ENCODE results near the gene MKLN1. TPM values are rescaled to one million over a fixed set of nuclear protein-coding genes. Genes with fewer than 3 reads are reported as not detected.
"Not testable (repeated sequence)": the region's sequence is repeated elsewhere in the genome, so short reads cannot be mapped to it uniquely, and the experiment has no call there.

The MKLN1 gene
- total and polyA plus RNA-seq, 4 donors, result 7.1 to 48.4 (median 25.5) TPM

DNA sequence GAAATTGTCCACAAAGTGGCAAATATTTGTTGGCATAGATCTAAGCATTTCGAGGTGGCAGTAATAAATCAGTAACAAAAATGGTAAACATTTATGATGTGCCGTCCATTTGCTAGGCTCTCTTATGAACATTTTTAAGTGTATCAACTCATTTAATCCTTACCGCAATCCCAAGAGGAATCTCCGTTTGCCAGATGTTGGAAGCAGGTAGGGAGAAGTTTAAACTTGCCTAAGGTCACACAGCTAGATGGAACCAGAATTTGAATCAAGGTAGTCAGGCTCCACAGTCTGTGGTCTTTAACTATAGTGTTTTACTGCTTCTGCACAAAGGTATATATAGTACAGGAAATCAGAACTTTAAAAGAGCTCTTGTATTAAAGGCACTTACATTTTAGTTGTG lies 2.6 kb downstream of the MKLN1 start:
- H3K9ac ChIP-seq (ENCODE audit: low read depth in 1 of 2, low read length in 2 of 2), result no peak overlapping the region
- no peaks in the 10 kb centered on the region for H3K27me3 ChIP-seq (ENCODE audit: control insufficient read depth in 4 of 4, insufficient read depth in 4 of 4, low read length in 3 of 4)
- H3K36me3 ChIP-seq (ENCODE audit: control insufficient read depth in 4 of 4, insufficient read depth in 3 of 4, low read depth in 1 of 4, low read length in 3 of 4), result no peaks in the 10 kb centered on the region
- DNase-seq (ENCODE audit: low spot score), result no peak
- peaks cover 13 to 34% (median 21%) of the 10 kb centered on the region in 4 donors for H3K4me1 ChIP-seq (ENCODE audit: control insufficient read depth in 4 of 4, insufficient read depth in 4 of 4, low read length in 3 of 4)
- H3K9me3 ChIP-seq (ENCODE audit: control insufficient read depth in 4 of 4, low read length in 3 of 4), result no peaks in the 10 kb centered on the region
- 48% methylated on average over 4 of the region's 4 CpGs for WGBS
- no peak overlapping the region for H3K27ac ChIP-seq (ENCODE audit: low read depth in 1 of 2, low read length in 2 of 2)
- H3K4me3 ChIP-seq (ENCODE audit: low read depth in 1 of 3, low read length in 3 of 3), result no peak overlapping the region
- TF ChIP-seq, protein P1, sequence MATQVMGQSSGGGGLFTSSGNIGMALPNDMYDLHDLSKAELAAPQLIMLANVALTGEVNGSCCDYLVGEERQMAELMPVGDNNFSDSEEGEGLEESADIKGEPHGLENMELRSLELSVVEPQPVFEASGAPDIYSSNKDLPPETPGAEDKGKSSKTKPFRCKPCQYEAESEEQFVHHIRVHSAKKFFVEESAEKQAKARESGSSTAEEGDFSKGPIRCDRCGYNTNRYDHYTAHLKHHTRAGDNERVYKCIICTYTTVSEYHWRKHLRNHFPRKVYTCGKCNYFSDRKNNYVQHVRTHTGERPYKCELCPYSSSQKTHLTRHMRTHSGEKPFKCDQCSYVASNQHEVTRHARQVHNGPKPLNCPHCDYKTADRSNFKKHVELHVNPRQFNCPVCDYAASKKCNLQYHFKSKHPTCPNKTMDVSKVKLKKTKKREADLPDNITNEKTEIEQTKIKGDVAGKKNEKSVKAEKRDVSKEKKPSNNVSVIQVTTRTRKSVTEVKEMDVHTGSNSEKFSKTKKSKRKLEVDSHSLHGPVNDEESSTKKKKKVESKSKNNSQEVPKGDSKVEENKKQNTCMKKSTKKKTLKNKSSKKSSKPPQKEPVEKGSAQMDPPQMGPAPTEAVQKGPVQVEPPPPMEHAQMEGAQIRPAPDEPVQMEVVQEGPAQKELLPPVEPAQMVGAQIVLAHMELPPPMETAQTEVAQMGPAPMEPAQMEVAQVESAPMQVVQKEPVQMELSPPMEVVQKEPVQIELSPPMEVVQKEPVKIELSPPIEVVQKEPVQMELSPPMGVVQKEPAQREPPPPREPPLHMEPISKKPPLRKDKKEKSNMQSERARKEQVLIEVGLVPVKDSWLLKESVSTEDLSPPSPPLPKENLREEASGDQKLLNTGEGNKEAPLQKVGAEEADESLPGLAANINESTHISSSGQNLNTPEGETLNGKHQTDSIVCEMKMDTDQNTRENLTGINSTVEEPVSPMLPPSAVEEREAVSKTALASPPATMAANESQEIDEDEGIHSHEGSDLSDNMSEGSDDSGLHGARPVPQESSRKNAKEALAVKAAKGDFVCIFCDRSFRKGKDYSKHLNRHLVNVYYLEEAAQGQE (IDR thresholded peaks at IDR 0.05), result no peak
- no peak for TF ChIP-seq HNF4G (IDR thresholded peaks at IDR 0.05)

DNA sequence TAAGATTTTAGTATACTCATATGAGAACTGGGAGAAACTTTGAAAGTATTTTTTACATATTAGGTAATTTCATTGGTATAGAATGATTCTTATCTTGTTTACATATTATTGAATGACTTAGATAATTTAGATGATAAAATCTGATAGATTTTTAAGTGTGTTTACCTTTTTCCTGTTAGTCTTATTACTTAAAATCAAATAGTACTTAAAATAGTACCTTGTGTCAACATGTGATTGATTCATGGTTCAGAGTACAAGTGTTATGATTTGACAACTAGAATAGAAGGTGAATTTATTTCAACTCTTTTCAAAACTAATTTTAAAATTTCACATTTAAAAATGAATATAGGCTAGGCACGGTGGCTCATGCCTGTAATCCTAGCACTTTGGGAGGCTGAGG lies 4.1 kb downstream of the MKLN1 start:
- no peak for DNase-seq (ENCODE audit: low spot score)
- H3K27me3 ChIP-seq (ENCODE audit: control insufficient read depth in 4 of 4, insufficient read depth in 4 of 4, low read length in 3 of 4), result no peaks in the 10 kb centered on the region
- no peaks in the 10 kb centered on the region for H3K36me3 ChIP-seq (ENCODE audit: control insufficient read depth in 4 of 4, insufficient read depth in 3 of 4, low read depth in 1 of 4, low read length in 3 of 4)
- TF ChIP-seq, protein P2, sequence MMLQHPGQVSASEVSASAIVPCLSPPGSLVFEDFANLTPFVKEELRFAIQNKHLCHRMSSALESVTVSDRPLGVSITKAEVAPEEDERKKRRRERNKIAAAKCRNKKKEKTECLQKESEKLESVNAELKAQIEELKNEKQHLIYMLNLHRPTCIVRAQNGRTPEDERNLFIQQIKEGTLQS (IDR thresholded peaks at IDR 0.05), result no peak
- no peak for TF ChIP-seq TAF1 (conservative IDR thresholded peaks at IDR 0.05)
- no peak for TF ChIP-seq HNF4G (IDR thresholded peaks at IDR 0.05)
- TF ChIP-seq EGR1 (IDR thresholded peaks at IDR 0.05; ENCODE audit: low read depth in 2 of 2), result no peak
- peak; percentile 20 to 43 for TF ChIP-seq JUND (IDR thresholded peaks at IDR 0.05)
- TF ChIP-seq HNF4A (conservative IDR thresholded peaks at IDR 0.05), result peak; percentile 74
- TF ChIP-seq RAD21 (IDR thresholded peaks at IDR 0.05), result peak in 1 of 2 donors; percentile 11
- TF ChIP-seq FOXA2 (IDR thresholded peaks at IDR 0.05), result peak; percentile 85
- peak; percentile 62 for TF ChIP-seq FOXA1 (IDR thresholded peaks at IDR 0.05)
- TF ChIP-seq RXRA (IDR thresholded peaks at IDR 0.05), result peak in 1 of 2 donors; percentile 7
- WGBS, result 35% methylated on average over 1 of the region's 1 CpG
- peaks cover 13 to 33% (median 20%) of the 10 kb centered on the region in 4 donors for H3K4me1 ChIP-seq (ENCODE audit: control insufficient read depth in 4 of 4, insufficient read depth in 4 of 4, low read length in 3 of 4)
- H3K9me3 ChIP-seq (ENCODE audit: control insufficient read depth in 4 of 4, low read length in 3 of 4), result peaks cover 0 to 2% (median 0%) of the 10 kb centered on the region in 4 donors
- no peak overlapping the region for H3K27ac ChIP-seq (ENCODE audit: low read depth in 1 of 2, low read length in 2 of 2)
- no peak overlapping the region for H3K9ac ChIP-seq (ENCODE audit: low read depth in 1 of 2, low read length in 2 of 2)
- no peak overlapping the region for H3K4me3 ChIP-seq (ENCODE audit: low read depth in 1 of 3, low read length in 3 of 3)

DNA sequence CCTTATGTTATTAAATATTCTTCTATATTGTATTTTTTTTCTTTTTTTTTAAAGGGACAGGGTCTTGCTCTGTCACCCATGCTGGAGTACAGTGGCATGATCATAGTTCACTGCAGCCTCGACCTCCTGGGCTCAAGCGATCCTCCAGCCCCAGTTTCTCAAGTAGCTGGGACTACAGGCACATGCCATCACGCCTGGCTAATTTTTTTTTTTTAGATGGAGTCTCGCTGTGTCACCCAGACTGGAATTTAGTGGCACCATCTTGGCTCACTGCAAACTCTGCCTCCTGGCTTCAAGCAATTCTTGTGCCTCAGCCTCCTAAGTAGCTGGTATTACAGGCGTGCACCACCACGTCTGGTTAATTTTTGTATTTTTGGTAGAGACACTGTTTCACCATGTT lies 5.1 kb downstream of the MKLN1 start:
- not testable (repeated sequence) for H3K9me3 ChIP-seq (ENCODE audit: control insufficient read depth in 4 of 4, low read length in 3 of 4); H3K36me3 ChIP-seq (ENCODE audit: control insufficient read depth in 4 of 4, insufficient read depth in 3 of 4, low read depth in 1 of 4, low read length in 3 of 4); DNase-seq (ENCODE audit: low spot score); H3K27me3 ChIP-seq (ENCODE audit: control insufficient read depth in 4 of 4, insufficient read depth in 4 of 4, low read length in 3 of 4); H3K9ac ChIP-seq (ENCODE audit: low read depth in 1 of 2, low read length in 2 of 2); H3K27ac ChIP-seq (ENCODE audit: low read depth in 1 of 2, low read length in 2 of 2); H3K4me3 ChIP-seq (ENCODE audit: low read depth in 1 of 3, low read length in 3 of 3)
- peaks cover 13 to 25% (median 18%) of the 10 kb centered on the region in 4 donors for H3K4me1 ChIP-seq (ENCODE audit: control insufficient read depth in 4 of 4, insufficient read depth in 4 of 4, low read length in 3 of 4)
- 93% methylated on average over 6 of the region's 6 CpGs for WGBS
